OCI-LY3 (cell line): ENCODE data around the gene HDGF.
"Not testable (repeated sequence)": the region's sequence is repeated elsewhere in the genome, so short reads cannot be mapped to it uniquely, and the experiment has no call there.

Source experiments
- EZH2phosphoT487 ChIP-seq: fragments of 200-600 bp; shearing (Covaris generic); IDR thresholded peaks from 2 replicates; pipeline ENCODE4 v1.6.1; 2018; ENCODE audit warnings: antibody characterized with exemption, mixed run types, low read depth
- TF ChIP-seq, protein P1 (sequence below): fragments of 200-600, 300-600 bp; sonication (generic); IDR thresholded peaks from 2 replicates; pipeline ENCODE4 v1.5.1; 2014; ENCODE audit warnings: antibody characterized with exemption, low read length, low read depth

DNA sequence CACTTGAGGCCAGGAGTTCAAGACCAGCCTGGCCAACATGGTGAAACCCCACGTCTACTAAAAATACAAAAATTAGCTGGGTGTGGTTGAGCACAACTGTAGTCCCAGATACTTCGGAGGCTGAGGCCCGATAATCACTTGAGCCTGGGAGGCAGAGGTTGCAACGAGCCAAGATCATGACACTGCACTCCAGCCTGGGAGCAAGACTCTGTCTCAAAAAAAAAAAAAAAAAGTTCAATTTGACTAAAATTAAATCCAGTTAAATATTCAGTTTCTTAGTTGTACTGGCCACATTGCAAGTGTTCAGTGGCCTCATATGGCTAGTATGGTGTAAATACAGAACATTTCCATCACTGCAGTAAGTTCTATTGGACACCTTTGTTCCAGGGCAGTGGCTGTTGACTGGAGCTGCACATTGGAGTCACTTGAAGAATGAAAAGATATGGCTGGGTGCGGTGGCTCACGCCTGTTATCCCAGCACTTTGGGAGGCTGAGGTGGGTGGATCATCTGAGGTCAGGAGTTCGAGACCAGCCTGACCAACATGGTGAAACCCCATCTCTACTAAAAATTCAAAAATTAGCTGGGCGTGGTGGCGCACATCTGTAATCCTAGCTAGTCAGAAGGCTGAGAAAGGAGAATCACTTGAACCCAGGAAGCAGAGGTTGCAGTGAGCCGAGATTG is 6.2 kb upstream of the HDGF start:
- TF ChIP-seq, protein P1, sequence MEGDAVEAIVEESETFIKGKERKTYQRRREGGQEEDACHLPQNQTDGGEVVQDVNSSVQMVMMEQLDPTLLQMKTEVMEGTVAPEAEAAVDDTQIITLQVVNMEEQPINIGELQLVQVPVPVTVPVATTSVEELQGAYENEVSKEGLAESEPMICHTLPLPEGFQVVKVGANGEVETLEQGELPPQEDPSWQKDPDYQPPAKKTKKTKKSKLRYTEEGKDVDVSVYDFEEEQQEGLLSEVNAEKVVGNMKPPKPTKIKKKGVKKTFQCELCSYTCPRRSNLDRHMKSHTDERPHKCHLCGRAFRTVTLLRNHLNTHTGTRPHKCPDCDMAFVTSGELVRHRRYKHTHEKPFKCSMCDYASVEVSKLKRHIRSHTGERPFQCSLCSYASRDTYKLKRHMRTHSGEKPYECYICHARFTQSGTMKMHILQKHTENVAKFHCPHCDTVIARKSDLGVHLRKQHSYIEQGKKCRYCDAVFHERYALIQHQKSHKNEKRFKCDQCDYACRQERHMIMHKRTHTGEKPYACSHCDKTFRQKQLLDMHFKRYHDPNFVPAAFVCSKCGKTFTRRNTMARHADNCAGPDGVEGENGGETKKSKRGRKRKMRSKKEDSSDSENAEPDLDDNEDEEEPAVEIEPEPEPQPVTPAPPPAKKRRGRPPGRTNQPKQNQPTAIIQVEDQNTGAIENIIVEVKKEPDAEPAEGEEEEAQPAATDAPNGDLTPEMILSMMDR = not testable (repeated sequence)
- not testable (repeated sequence) for TF ChIP-seq EZH2phosphoT487
